Liver (tissue), 3 donors: Measurements from ENCODE around the gene SMPDL3A.

ENCODE experiments used
- EGR1 ChIP-seq, 2 donors: IDR thresholded peaks; 2 replicates each; pipeline ENCODE4 v1.6.1; 2016 to 2018; ENCODE audit warnings: antibody characterized with exemption in 2 of 2, low read depth in 2 of 2
- RAD21 ChIP-seq, 2 donors: IDR thresholded peaks; 2 replicates each; pipeline ENCODE4 v1.6.1; 2016; ENCODE audit warnings: antibody characterized with exemption in 2 of 2, mild to moderate bottlenecking in 2 of 2
- RXRA ChIP-seq, 2 donors: IDR thresholded peaks; 2 replicates each; pipeline ENCODE4 v1.6.1; 2017 to 2018; ENCODE audit warnings: antibody characterized with exemption in 2 of 2, mild to moderate bottlenecking in 1 of 2
- TAF1 ChIP-seq: conservative IDR thresholded peaks from 2 replicates; pipeline ENCODE4 v1.6.1; 2016; ENCODE audit warnings: antibody characterized with exemption, mild to moderate bottlenecking
- YY1 ChIP-seq: IDR thresholded peaks from 2 replicates; pipeline ENCODE4 v1.6.1; 2016; ENCODE audit warnings: antibody characterized with exemption, mild to moderate bottlenecking
- TF ChIP-seq, protein P1 (sequence below): fragments of 150-350 bp; IDR thresholded peaks from 2 replicates; pipeline ENCODE4 v1.5.1; 2017; ENCODE audit warnings: improper control_type of control experiment, low read depth, low read length; ENCODE audit not compliant: missing input control
- donor health status: healthy.
- donor health status: healthy.

DNA sequence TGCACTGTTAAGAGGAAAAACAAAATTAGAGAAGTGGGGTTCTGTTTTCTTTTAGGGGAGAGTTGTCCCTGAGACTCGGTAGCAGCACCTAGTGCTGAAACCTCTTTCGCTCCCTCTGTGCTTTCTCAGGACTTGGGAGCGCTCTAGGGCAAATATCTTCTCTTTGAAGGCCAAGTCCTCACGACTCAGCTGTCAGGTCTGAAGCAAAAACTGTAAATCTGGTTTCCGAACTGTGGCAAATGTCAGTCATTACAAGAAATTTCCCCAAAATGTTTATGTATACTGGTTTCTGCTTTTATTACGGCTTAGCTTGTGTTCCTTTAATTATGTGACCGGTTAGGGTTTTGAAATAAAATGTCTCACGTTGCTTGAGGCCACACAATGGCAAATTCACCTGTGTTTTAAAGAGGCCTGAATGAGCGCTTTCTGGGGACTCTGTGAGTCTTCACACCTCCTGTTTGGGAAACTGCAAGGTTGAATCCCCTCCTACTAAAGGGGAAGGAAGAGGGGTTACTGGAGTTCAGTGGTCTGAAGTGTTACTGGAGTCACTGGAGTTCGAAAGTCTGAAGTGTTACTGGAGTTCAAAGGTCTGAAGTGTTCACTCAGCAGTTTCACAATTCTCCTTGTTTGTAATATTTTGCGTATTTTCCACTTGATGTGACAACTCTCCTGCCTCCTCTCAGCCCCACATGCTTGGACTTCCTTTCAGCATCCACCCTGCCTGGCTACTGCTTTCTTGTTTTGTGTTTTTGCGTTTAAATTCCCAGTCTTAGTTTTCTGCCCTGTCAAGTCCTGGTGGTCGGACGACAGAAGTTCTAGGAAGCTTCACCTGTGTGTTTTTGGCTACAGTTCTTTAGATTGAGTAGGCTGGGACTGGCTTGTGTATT, 1.6 kb downstream of the SMPDL3A start:
- TF ChIP-seq YY1 (peak; percentile 36), TAF1 (peak; percentile 95), RXRA (IDR thresholded peaks at IDR 0.05) (peak; percentile 98 to 100), RAD21 (IDR thresholded peaks at IDR 0.05) (peak in 1 of 2 donors; percentile 37), EGR1 (IDR thresholded peaks at IDR 0.05; ENCODE audit: low read depth in 2 of 2) (peak; percentile 47 to 88)
- TF ChIP-seq, protein P1, sequence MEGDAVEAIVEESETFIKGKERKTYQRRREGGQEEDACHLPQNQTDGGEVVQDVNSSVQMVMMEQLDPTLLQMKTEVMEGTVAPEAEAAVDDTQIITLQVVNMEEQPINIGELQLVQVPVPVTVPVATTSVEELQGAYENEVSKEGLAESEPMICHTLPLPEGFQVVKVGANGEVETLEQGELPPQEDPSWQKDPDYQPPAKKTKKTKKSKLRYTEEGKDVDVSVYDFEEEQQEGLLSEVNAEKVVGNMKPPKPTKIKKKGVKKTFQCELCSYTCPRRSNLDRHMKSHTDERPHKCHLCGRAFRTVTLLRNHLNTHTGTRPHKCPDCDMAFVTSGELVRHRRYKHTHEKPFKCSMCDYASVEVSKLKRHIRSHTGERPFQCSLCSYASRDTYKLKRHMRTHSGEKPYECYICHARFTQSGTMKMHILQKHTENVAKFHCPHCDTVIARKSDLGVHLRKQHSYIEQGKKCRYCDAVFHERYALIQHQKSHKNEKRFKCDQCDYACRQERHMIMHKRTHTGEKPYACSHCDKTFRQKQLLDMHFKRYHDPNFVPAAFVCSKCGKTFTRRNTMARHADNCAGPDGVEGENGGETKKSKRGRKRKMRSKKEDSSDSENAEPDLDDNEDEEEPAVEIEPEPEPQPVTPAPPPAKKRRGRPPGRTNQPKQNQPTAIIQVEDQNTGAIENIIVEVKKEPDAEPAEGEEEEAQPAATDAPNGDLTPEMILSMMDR = no peak
